ENCODE data around the gene KLHDC1. TPM values are rescaled to one million over a fixed set of nuclear protein-coding genes. Genes with fewer than 3 reads are reported as not detected.

KLHDC1 gene
- total and polyA plus RNA-seq, 9 of the 15 experiments (the other 6 are each of a cell fraction or from before 2014, with no cell fraction given): 0.08 to 0.41 (median 0.18) TPM

GRCh38 chr14:49796025-49796424 lies 103.1 kb downstream of the KLHDC1 start (continued):
- TF ChIP-seq ATF6 (CRISPR knock-in tag; IDR thresholded peaks at IDR 0.05): no peak
- TF ChIP-seq ZNF830 (CRISPR knock-in tag; IDR thresholded peaks at IDR 0.05): no peak
- TF ChIP-seq MIER1 (IDR thresholded peaks at IDR 0.05; ENCODE audit: low read depth): no peak
- TF ChIP-seq ZNF766 (CRISPR knock-in tag; conservative IDR thresholded peaks at IDR 0.05): no peak

Small RNA genes lying within 50 kb of the gene (small RNA-seq; reads per million reads assigned to genes)
- gene RNU6ATAC30P: not detected

Other genes with a start within 250 kb of the KLHDC1 start
Only the 7 nearest of the 9 such genes appear.
- 1,697 and 2,097 TPM in 2 replicates for gene RPS29, start 106.7 kb upstream of the KLHDC1 start, total RNA-seq (2014; rRNA removed)
- 2,267 and 2,448 TPM in 2 replicates for gene RPS29, start 106.7 kb upstream of the KLHDC1 start, total RNA-seq (2014; rRNA removed; fragmentation: Illumina TruSeq; extraction: Trizol)
- gene RPS29, start 106.7 kb upstream of the KLHDC1 start, total RNA-seq (2015; rRNA removed; fragmentation: Illumina TruSeq; extraction: Trizol): 1,631 and 1,703 TPM in 2 replicates
- gene RPS29, start 106.7 kb upstream of the KLHDC1 start, total RNA-seq (2021): 1,545 and 1,745 TPM in 2 replicates
- gene RPS29, start 106.7 kb upstream of the KLHDC1 start, polyA plus RNA-seq (2011; rRNA removed): 4,700 and 6,302 TPM in 2 replicates
- 2,124 and 2,563 TPM in 2 replicates for gene RPS29, start 106.7 kb upstream of the KLHDC1 start, polyA plus RNA-seq (2014; fragmentation: Illumina TruSeq; extraction: Trizol)
- gene RPS29, start 106.7 kb upstream of the KLHDC1 start, polyA plus RNA-seq (2014; fragmentation: Nextera tagmentation; extraction: Ambion mirVana): 1,000 to 10,000 TPM; 3,039 to 3,940 TPM
- 5,012 and 5,352 TPM in 2 replicates for gene RPS29, start 106.7 kb upstream of the KLHDC1 start, polyA plus RNA-seq (2014; rRNA removed)
- gene LRR1, start 94.2 kb upstream of the KLHDC1 start, total RNA-seq (2014; rRNA removed): 34.0 and 34.8 TPM in 2 replicates
- 29.0 and 33.9 TPM in 2 replicates for gene LRR1, start 94.2 kb upstream of the KLHDC1 start, total RNA-seq (2014; rRNA removed; fragmentation: Illumina TruSeq; extraction: Trizol)
- 33.6 and 36.4 TPM in 2 replicates for gene LRR1, start 94.2 kb upstream of the KLHDC1 start, total RNA-seq (2015; rRNA removed; fragmentation: Illumina TruSeq; extraction: Trizol)
- gene LRR1, start 94.2 kb upstream of the KLHDC1 start, total RNA-seq (2021): 30.7 and 35.3 TPM in 2 replicates
- gene LRR1, start 94.2 kb upstream of the KLHDC1 start, polyA plus RNA-seq (2011; rRNA removed): 25.1 and 31.8 TPM in 2 replicates
- 26.5 and 31.8 TPM in 2 replicates for gene LRR1, start 94.2 kb upstream of the KLHDC1 start, polyA plus RNA-seq (2014; fragmentation: Illumina TruSeq; extraction: Trizol)
- gene LRR1, start 94.2 kb upstream of the KLHDC1 start, polyA plus RNA-seq (2014; fragmentation: Nextera tagmentation; extraction: Ambion mirVana): 10 to 100 TPM; 56.5 to 58.1 TPM
- 29.3 and 34.7 TPM in 2 replicates for gene LRR1, start 94.2 kb upstream of the KLHDC1 start, polyA plus RNA-seq (2014; rRNA removed)
- gene RPL36AL, start 72.5 kb upstream of the KLHDC1 start, total RNA-seq (2014; rRNA removed): 270 and 365 TPM in 2 replicates
- 358 and 392 TPM in 2 replicates for gene RPL36AL, start 72.5 kb upstream of the KLHDC1 start, total RNA-seq (2014; rRNA removed; fragmentation: Illumina TruSeq; extraction: Trizol)
- gene RPL36AL, start 72.5 kb upstream of the KLHDC1 start, total RNA-seq (2015; rRNA removed; fragmentation: Illumina TruSeq; extraction: Trizol): 329 and 335 TPM in 2 replicates
- gene RPL36AL, start 72.5 kb upstream of the KLHDC1 start, total RNA-seq (2021): 139 and 146 TPM in 2 replicates
- gene RPL36AL, start 72.5 kb upstream of the KLHDC1 start, polyA plus RNA-seq (2011; rRNA removed): 131 and 189 TPM in 2 replicates
- 360 and 378 TPM in 2 replicates for gene RPL36AL, start 72.5 kb upstream of the KLHDC1 start, polyA plus RNA-seq (2014; fragmentation: Illumina TruSeq; extraction: Trizol)
- gene RPL36AL, start 72.5 kb upstream of the KLHDC1 start, polyA plus RNA-seq (2014; fragmentation: Nextera tagmentation; extraction: Ambion mirVana): 100 to 1,000 TPM; 625 to 674 TPM
- 354 and 366 TPM in 2 replicates for gene RPL36AL, start 72.5 kb upstream of the KLHDC1 start, polyA plus RNA-seq (2014; rRNA removed)
- 29.7 and 30.2 TPM in 2 replicates for gene MGAT2, start 72.3 kb upstream of the KLHDC1 start, total RNA-seq (2014; rRNA removed)
- gene MGAT2, start 72.3 kb upstream of the KLHDC1 start, total RNA-seq (2014; rRNA removed; fragmentation: Illumina TruSeq; extraction: Trizol): 24.9 and 26.9 TPM in 2 replicates
- 30.7 and 31.0 TPM in 2 replicates for gene MGAT2, start 72.3 kb upstream of the KLHDC1 start, total RNA-seq (2015; rRNA removed; fragmentation: Illumina TruSeq; extraction: Trizol)
- 32.3 and 33.3 TPM in 2 replicates for gene MGAT2, start 72.3 kb upstream of the KLHDC1 start, total RNA-seq (2021)
- 14.0 and 19.2 TPM in 2 replicates for gene MGAT2, start 72.3 kb upstream of the KLHDC1 start, polyA plus RNA-seq (2011; rRNA removed)
- gene MGAT2, start 72.3 kb upstream of the KLHDC1 start, polyA plus RNA-seq (2014; fragmentation: Illumina TruSeq; extraction: Trizol): 20.4 and 24.4 TPM in 2 replicates
- gene MGAT2, start 72.3 kb upstream of the KLHDC1 start, polyA plus RNA-seq (2014; fragmentation: Nextera tagmentation; extraction: Ambion mirVana): under 1 TPM in 1 of 2 experiments, not detected in 1; 0.03 TPM
- gene MGAT2, start 72.3 kb upstream of the KLHDC1 start, polyA plus RNA-seq (2014; rRNA removed): 18.8 and 20.9 TPM in 2 replicates
- gene DNAAF2, start 57.9 kb upstream of the KLHDC1 start, total RNA-seq (2014; rRNA removed): 14.6 and 14.7 TPM in 2 replicates
- 11.1 and 12.5 TPM in 2 replicates for gene DNAAF2, start 57.9 kb upstream of the KLHDC1 start, total RNA-seq (2014; rRNA removed; fragmentation: Illumina TruSeq; extraction: Trizol)
- gene DNAAF2, start 57.9 kb upstream of the KLHDC1 start, total RNA-seq (2015; rRNA removed; fragmentation: Illumina TruSeq; extraction: Trizol): 10.6 and 11.2 TPM in 2 replicates
- gene DNAAF2, start 57.9 kb upstream of the KLHDC1 start, total RNA-seq (2021): 11.0 and 11.7 TPM in 2 replicates
- 7.8 and 10.3 TPM in 2 replicates for gene DNAAF2, start 57.9 kb upstream of the KLHDC1 start, polyA plus RNA-seq (2011; rRNA removed)
- 11.2 and 11.4 TPM in 2 replicates for gene DNAAF2, start 57.9 kb upstream of the KLHDC1 start, polyA plus RNA-seq (2014; fragmentation: Illumina TruSeq; extraction: Trizol)
- 1 to 10 TPM; 2.4 to 4.0 TPM for gene DNAAF2, start 57.9 kb upstream of the KLHDC1 start, polyA plus RNA-seq (2014; fragmentation: Nextera tagmentation; extraction: Ambion mirVana)
- gene DNAAF2, start 57.9 kb upstream of the KLHDC1 start, polyA plus RNA-seq (2014; rRNA removed): 12.0 and 13.9 TPM in 2 replicates
- gene POLE2, start 4.9 kb upstream of the KLHDC1 start, total RNA-seq (2014; rRNA removed): 30.7 and 32.2 TPM in 2 replicates
- 61.6 and 65.8 TPM in 2 replicates for gene POLE2, start 4.9 kb upstream of the KLHDC1 start, total RNA-seq (2014; rRNA removed; fragmentation: Illumina TruSeq; extraction: Trizol)
- 49.7 and 54.6 TPM in 2 replicates for gene POLE2, start 4.9 kb upstream of the KLHDC1 start, total RNA-seq (2015; rRNA removed; fragmentation: Illumina TruSeq; extraction: Trizol)
- gene POLE2, start 4.9 kb upstream of the KLHDC1 start, total RNA-seq (2021): 34.6 and 37.7 TPM in 2 replicates
- gene POLE2, start 4.9 kb upstream of the KLHDC1 start, polyA plus RNA-seq (2011; rRNA removed): 60.1 and 78.4 TPM in 2 replicates
- gene POLE2, start 4.9 kb upstream of the KLHDC1 start, polyA plus RNA-seq (2014; fragmentation: Illumina TruSeq; extraction: Trizol): 56.4 and 70.8 TPM in 2 replicates
- 10 to 100 TPM; 53.8 to 55.4 TPM for gene POLE2, start 4.9 kb upstream of the KLHDC1 start, polyA plus RNA-seq (2014; fragmentation: Nextera tagmentation; extraction: Ambion mirVana)
- 55.5 and 64.9 TPM in 2 replicates for gene POLE2, start 4.9 kb upstream of the KLHDC1 start, polyA plus RNA-seq (2014; rRNA removed)
- gene KLHDC2, start 75.0 kb downstream of the KLHDC1 start, total RNA-seq (2014; rRNA removed): 29.9 and 31.2 TPM in 2 replicates
- 24.7 and 25.0 TPM in 2 replicates for gene KLHDC2, start 75.0 kb downstream of the KLHDC1 start, total RNA-seq (2014; rRNA removed; fragmentation: Illumina TruSeq; extraction: Trizol)
- 19.0 and 19.7 TPM in 2 replicates for gene KLHDC2, start 75.0 kb downstream of the KLHDC1 start, total RNA-seq (2015; rRNA removed; fragmentation: Illumina TruSeq; extraction: Trizol)
- 19.3 and 20.5 TPM in 2 replicates for gene KLHDC2, start 75.0 kb downstream of the KLHDC1 start, total RNA-seq (2021)
- gene KLHDC2, start 75.0 kb downstream of the KLHDC1 start, polyA plus RNA-seq (2011; rRNA removed): 41.7 and 49.8 TPM in 2 replicates
- gene KLHDC2, start 75.0 kb downstream of the KLHDC1 start, polyA plus RNA-seq (2014; fragmentation: Illumina TruSeq; extraction: Trizol): 15.8 and 20.0 TPM in 2 replicates
- 1 to 10 TPM; 6.3 to 7.8 TPM for gene KLHDC2, start 75.0 kb downstream of the KLHDC1 start, polyA plus RNA-seq (2014; fragmentation: Nextera tagmentation; extraction: Ambion mirVana)
- gene KLHDC2, start 75.0 kb downstream of the KLHDC1 start, polyA plus RNA-seq (2014; rRNA removed): 26.3 and 26.7 TPM in 2 replicates

Measured in K562 (cell line).